GM23338 (cell line): ENCODE results near the gene GAPT.

Experiments used
- CREB1 ChIP-seq: fragments of 250-450 bp; sonication (Bioruptor Pico); IDR thresholded peaks from 2 replicates; pipeline ENCODE4 v1.5.0; 2020; ENCODE audit warnings: low read depth, mild to moderate bottlenecking, moderate library complexity
- CTCF ChIP-seq, 2 experiments: fragments of 200-600 bp in 1 of 2; sonication (generic) in 1 of 2; conservative IDR thresholded peaks; 2 replicates each; pipeline versions ENCODE4 v1.5.1 to v1.6.1; 2016 to 2017; ENCODE audit warnings: antibody characterized with exemption in 2 of 2, low read depth in 2 of 2, mild to moderate bottlenecking in 2 of 2, moderate library complexity in 1 of 2
- ETS1 ChIP-seq: IDR thresholded peaks from 2 replicates; pipeline ENCODE4 v1.6.1; 2016; ENCODE audit warnings: antibody characterized with exemption
- EZH2 ChIP-seq: fragments of 200-600 bp; sonication (generic); IDR thresholded peaks from one replicate; pipeline ENCODE4 v1.8.0; 2017; ENCODE audit warnings: antibody characterized with exemption, mild to moderate bottlenecking, low read depth; ENCODE audit not compliant: unreplicated experiment
- EZH2phosphoT487 ChIP-seq: fragments of 200-600 bp; sonication (generic); IDR thresholded peaks from one replicate; pipeline ENCODE4 v1.8.1; 2018; ENCODE audit warnings: antibody characterized with exemption; ENCODE audit not compliant: unreplicated experiment
- JUNB ChIP-seq: IDR thresholded peaks from one replicate; pipeline ENCODE4 v1.6.1; 2016; ENCODE audit warnings: antibody characterized with exemption; ENCODE audit not compliant: unreplicated experiment
- NANOG ChIP-seq: IDR thresholded peaks from 2 replicates; pipeline ENCODE4 v1.6.1; 2016; ENCODE audit warnings: antibody characterized with exemption, borderline replicate concordance
- POLR2AphosphoS5 ChIP-seq: IDR thresholded peaks from 2 replicates; pipeline ENCODE4 v1.6.1; 2016; ENCODE audit warnings: antibody characterized with exemption, low read depth
- REST ChIP-seq: IDR thresholded peaks from one replicate; pipeline ENCODE4 v1.6.1; 2018; ENCODE audit warnings: antibody characterized with exemption; ENCODE audit not compliant: unreplicated experiment
- STAT1 ChIP-seq: IDR thresholded peaks from one replicate; pipeline ENCODE4 v1.6.1; 2016; ENCODE audit warnings: antibody characterized with exemption; ENCODE audit not compliant: unreplicated experiment
- ZNF114 ChIP-seq: fragments of 250-450 bp; sonication (Bioruptor Pico); IDR thresholded peaks from 2 replicates; pipeline ENCODE4 v1.5.0; 2020; ENCODE audit warnings: mild to moderate bottlenecking, moderate library complexity
- ZNF331 ChIP-seq: fragments of 250-450 bp; sonication (Bioruptor Pico); IDR thresholded peaks from 2 replicates; pipeline ENCODE4 v1.5.0; 2020; ENCODE audit warnings: low read depth, mild to moderate bottlenecking, moderate library complexity

- no peak for TF ChIP-seq POLR2AphosphoS5
- TF ChIP-seq CTCF (conservative IDR thresholded peaks at IDR 0.05; ENCODE audit: low read depth in 2 of 2): no peak
- no peak for TF ChIP-seq CREB1 (CRISPR knock-in tag)
- TF ChIP-seq EZH2: no peak
- TF ChIP-seq EZH2phosphoT487: no peak
- no peak for TF ChIP-seq JUNB
- no peak for TF ChIP-seq ZNF114
- TF ChIP-seq STAT1: no peak
- no peak for TF ChIP-seq NANOG
- TF ChIP-seq ZNF331 (CRISPR knock-in tag): no peak
- no peak for TF ChIP-seq REST
- no peak for TF ChIP-seq ETS1
These were observed 26.0 kb downstream of the GAPT start for GRCh38 chr5:58517198-58517597.
